HEK293T (cell line): ENCODE data around the gene TWF1.

Source experiments
- ARNT ChIP-seq: fragments of 450-650 bp; IDR thresholded peaks from 2 replicates; pipeline ENCODE4 v1.6.1; 2017; ENCODE audit warnings: mild to moderate bottlenecking
- BHLHE40 ChIP-seq: fragments of 450-650 bp; IDR thresholded peaks from 2 replicates; pipeline ENCODE4 v1.6.1; 2016; ENCODE audit warnings: mild to moderate bottlenecking, moderate library complexity, borderline replicate concordance
- ELF4 ChIP-seq: fragments of 450-650 bp; IDR thresholded peaks from 2 replicates; pipeline ENCODE4 v1.6.1; 2017; ENCODE audit warnings: antibody characterized with exemption
- FOXK2 ChIP-seq: fragments of 450-650 bp; IDR thresholded peaks from 2 replicates; pipeline ENCODE4 v1.6.1; 2016; ENCODE audit warnings: mild to moderate bottlenecking
- FOXM1 ChIP-seq: fragments of 450-650 bp; IDR thresholded peaks from 2 replicates; pipeline ENCODE4 v1.6.1; 2017; ENCODE audit warnings: mild to moderate bottlenecking, borderline replicate concordance
- HDGF ChIP-seq: fragments of 450-650 bp; IDR thresholded peaks from 2 replicates; pipeline ENCODE4 v1.6.1; 2017; ENCODE audit warnings: antibody characterized with exemption, borderline replicate concordance
- L3MBTL2 ChIP-seq: fragments of 450-650 bp; conservative IDR thresholded peaks from 2 replicates; pipeline ENCODE4 v1.6.1; 2016; ENCODE audit warnings: mild to moderate bottlenecking
- NFRKB ChIP-seq: fragments of 450-650 bp; IDR thresholded peaks from 2 replicates; pipeline ENCODE4 v1.6.1; 2016; ENCODE audit warnings: mild to moderate bottlenecking, moderate library complexity
- PKNOX1 ChIP-seq: fragments of 450-650 bp; IDR thresholded peaks from 2 replicates; pipeline ENCODE4 v1.6.1; 2016
- SP1 ChIP-seq: fragments of 450-650 bp; IDR thresholded peaks from 2 replicates; pipeline ENCODE4 v1.6.1; 2017
- SUZ12 ChIP-seq: fragments of 450-650 bp; IDR thresholded peaks from 2 replicates; pipeline ENCODE4 v1.6.1; 2016; ENCODE audit warnings: mild to moderate bottlenecking
- TARDBP ChIP-seq: fragments of 450-650 bp; IDR thresholded peaks from 2 replicates; pipeline ENCODE4 v1.6.1; 2016

- TF ChIP-seq PKNOX1 = no peak
- no peak for TF ChIP-seq L3MBTL2
- no peak for TF ChIP-seq TARDBP
- TF ChIP-seq FOXK2 = no peak
- no peak for TF ChIP-seq BHLHE40
- TF ChIP-seq HDGF = no peak
- no peak for TF ChIP-seq ELF4
- TF ChIP-seq SP1 = no peak
- no peak for TF ChIP-seq SUZ12
- no peak for TF ChIP-seq FOXM1
- no peak for TF ChIP-seq NFRKB
- no peak for TF ChIP-seq ARNT
Observed at GRCh38 chr12:43832463-43833168, 26.5 kb upstream of the TWF1 start.
